Measurements from ENCODE around the gene ZNF527. TPM values are rescaled to one million over a fixed set of nuclear protein-coding genes. Genes with fewer than 3 reads are reported as not detected.

ZNF527 gene
- total and polyA plus RNA-seq, 9 of the 15 experiments (the other 6 are each of a cell fraction or from before 2014, with no cell fraction given), result 0.18 to 1.4 (median 0.86) TPM

DNA sequence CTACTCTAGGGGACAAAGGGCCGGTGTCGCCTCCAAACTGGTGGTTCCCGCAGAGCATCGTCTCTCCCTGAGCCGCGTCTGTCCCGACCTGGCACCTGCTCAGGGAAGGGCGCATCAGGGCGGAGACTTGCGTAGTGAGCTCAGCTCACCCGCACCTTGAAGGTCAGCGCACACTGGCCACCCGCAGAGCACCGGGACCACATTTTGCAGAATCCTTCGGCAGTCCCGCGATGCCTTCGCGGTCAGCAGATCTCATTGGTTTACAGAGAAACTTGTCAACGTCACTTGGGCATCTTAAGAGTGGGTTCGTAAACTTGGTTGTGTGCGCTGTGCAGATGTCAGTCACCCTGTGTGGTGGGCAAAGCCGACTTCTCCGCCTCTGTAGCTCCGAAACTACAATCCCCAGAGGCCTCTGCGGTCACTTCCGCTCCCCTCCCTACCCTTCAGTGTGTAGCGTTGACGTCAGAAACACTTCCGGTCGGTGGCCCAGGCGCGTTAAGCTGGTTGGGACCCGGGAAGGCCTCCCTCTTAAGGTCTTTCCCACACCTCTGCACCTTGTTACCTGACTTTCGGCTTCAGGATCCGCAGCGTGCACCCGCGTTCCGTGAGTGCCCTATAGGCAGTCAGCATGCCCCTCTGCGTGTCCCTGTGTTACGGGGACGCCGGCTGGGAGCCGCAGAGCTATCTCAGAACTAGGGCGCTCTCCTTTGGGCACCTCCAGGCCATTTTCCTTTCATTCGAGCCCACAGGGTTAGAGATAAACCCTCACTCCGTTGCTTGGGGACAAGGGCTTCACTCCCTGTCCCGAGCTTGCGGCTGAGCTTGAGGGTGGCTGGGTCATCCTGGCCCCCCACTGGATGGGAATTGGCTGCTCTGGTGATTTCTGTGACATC, 36.5 kb upstream of the ZNF527 start:
- no peaks in the 10 kb centered on the region for H4K20me1 ChIP-seq (replicated peaks; ENCODE audit: control insufficient read depth, insufficient read depth, low read length)
- intact Hi-C loops (cut with micrococcal nuclease), result no loop called here
- no peak overlapping the region for H2AFZ ChIP-seq (ENCODE audit: low read depth, low read length)
- H3K9me1 ChIP-seq (ENCODE audit: control insufficient read depth, insufficient read depth, low read length), result no peaks in the 10 kb centered on the region
- no peaks in the 10 kb centered on the region for H3K4me1 ChIP-seq (replicated peaks in 1 of 2; ENCODE audit: control insufficient read depth in 2 of 2, insufficient read depth in 2 of 2, low read length in 2 of 2)
- H3K9me3 ChIP-seq (replicated peaks; ENCODE audit: control insufficient read depth, insufficient read depth, low read depth, low read length), result no peaks in the 10 kb centered on the region; the same call in 1 of the 2 replicates
- 14% methylated on average over 42 of the region's 50 CpGs for WGBS (ENCODE audit: insufficient coverage, low coverage, missing lambda C conversion rate)
- no peaks in the 10 kb centered on the region for H3K27me3 ChIP-seq (ENCODE audit: control insufficient read depth in 2 of 2, insufficient read depth in 2 of 2, low read length in 2 of 2)
- POLR2A ChIA-PET, result no interaction called here
- CTCF ChIA-PET (ENCODE audit: low intra/inter-chr PET ratio), result no interaction called here
- peak; percentile 57 for ATAC-seq
- BruUV-seq (replicated peaks), result no TSS peak
- H3K79me2 ChIP-seq (ENCODE audit: control insufficient read depth, insufficient read depth, low read length), result no peaks in the 10 kb centered on the region
- FAIRE-seq, result no peak
- H3K4me3 ChIP-seq, result peak overlapping the region; percentile 19; the same call in 1 of the 2 replicates
- in situ Hi-C loops (cut with MboI), result no loop called here
- no peaks in the 10 kb centered on the region for H3K36me3 ChIP-seq (ENCODE audit: control insufficient read depth, insufficient read depth, low read length)
- no peak overlapping the region for H3K9ac ChIP-seq (ENCODE audit: insufficient read depth in 1 of 2, low read depth in 2 of 2, low read length in 2 of 2)
- no peak overlapping the region for H3K27ac ChIP-seq (ENCODE audit: extremely low read depth, low read depth, low read length)
- DNase-seq (ENCODE audit: extremely low read depth in 1 of 4, low spot score in 3 of 4), result peak; percentile 8 to 17 (median 12)
- H3K4me2 ChIP-seq (ENCODE audit: insufficient read depth, low read length), result no peak overlapping the region; the same call in 1 of the 2 replicates
- TF ChIP-seq NR2C2 (CRISPR knock-in tag; IDR thresholded peaks at IDR 0.05) (no peak), NR2C2 (tag; IDR thresholded peaks at IDR 0.05) (peak; percentile 44; the same call in 1 of the 2 replicates), ZNF143 (CRISPR knock-in tag; IDR thresholded peaks at IDR 0.05) (peak; percentile 69), PHF8 (IDR thresholded peaks at IDR 0.05; ENCODE audit: borderline replicate concordance, low read length) (0 out of 2 replicates have a peak, but pooled peaks have one; percentile 19), MAZ (CRISPR knock-in tag; conservative IDR thresholded peaks at IDR 0.05 in 1 of 2, IDR thresholded peaks at IDR 0.05 in 1 of 2) (peak in 1 of 2 experiments; percentile 36; a peak in 1 of 4 replicates), DACH1 (IDR thresholded peaks at IDR 0.05; ENCODE audit: partially characterized antibody) (no peak), NELFE (IDR thresholded peaks at IDR 0.05; ENCODE audit: insufficient read depth, insufficient read length) (no peak)
- TF ChIP-seq, protein P1, sequence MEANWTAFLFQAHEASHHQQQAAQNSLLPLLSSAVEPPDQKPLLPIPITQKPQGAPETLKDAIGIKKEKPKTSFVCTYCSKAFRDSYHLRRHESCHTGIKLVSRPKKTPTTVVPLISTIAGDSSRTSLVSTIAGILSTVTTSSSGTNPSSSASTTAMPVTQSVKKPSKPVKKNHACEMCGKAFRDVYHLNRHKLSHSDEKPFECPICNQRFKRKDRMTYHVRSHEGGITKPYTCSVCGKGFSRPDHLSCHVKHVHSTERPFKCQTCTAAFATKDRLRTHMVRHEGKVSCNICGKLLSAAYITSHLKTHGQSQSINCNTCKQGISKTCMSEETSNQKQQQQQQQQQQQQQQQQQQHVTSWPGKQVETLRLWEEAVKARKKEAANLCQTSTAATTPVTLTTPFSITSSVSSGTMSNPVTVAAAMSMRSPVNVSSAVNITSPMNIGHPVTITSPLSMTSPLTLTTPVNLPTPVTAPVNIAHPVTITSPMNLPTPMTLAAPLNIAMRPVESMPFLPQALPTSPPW (CRISPR knock-in tag; IDR thresholded peaks at IDR 0.05), result peak; percentile 70; the same call in 1 of the 2 replicates
- TF ChIP-seq, protein P2, sequence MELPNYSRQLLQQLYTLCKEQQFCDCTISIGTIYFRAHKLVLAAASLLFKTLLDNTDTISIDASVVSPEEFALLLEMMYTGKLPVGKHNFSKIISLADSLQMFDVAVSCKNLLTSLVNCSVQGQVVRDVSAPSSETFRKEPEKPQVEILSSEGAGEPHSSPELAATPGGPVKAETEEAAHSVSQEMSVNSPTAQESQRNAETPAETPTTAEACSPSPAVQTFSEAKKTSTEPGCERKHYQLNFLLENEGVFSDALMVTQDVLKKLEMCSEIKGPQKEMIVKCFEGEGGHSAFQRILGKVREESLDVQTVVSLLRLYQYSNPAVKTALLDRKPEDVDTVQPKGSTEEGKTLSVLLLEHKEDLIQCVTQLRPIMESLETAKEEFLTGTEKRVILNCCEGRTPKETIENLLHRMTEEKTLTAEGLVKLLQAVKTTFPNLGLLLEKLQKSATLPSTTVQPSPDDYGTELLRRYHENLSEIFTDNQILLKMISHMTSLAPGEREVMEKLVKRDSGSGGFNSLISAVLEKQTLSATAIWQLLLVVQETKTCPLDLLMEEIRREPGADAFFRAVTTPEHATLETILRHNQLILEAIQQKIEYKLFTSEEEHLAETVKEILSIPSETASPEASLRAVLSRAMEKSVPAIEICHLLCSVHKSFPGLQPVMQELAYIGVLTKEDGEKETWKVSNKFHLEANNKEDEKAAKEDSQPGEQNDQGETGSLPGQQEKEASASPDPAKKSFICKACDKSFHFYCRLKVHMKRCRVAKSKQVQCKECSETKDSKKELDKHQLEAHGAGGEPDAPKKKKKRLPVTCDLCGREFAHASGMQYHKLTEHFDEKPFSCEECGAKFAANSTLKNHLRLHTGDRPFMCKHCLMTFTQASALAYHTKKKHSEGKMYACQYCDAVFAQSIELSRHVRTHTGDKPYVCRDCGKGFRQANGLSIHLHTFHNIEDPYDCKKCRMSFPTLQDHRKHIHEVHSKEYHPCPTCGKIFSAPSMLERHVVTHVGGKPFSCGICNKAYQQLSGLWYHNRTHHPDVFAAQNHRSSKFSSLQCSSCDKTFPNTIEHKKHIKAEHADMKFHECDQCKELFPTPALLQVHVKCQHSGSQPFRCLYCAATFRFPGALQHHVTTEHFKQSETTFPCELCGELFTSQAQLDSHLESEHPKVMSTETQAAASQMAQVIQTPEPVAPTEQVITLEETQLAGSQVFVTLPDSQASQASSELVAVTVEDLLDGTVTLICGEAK (IDR thresholded peaks at IDR 0.05), result peak; percentile 77
- TF ChIP-seq, protein P2 (CRISPR knock-in tag; IDR thresholded peaks at IDR 0.05), result no peak

All from K562 (cell line).